PC-3 (cell line): ENCODE measurements around the gene KANK3. TPM values are rescaled to one million over a fixed set of nuclear protein-coding genes. Genes with fewer than 3 reads are reported as not detected.
"Not testable (repeated sequence)": the region's sequence is repeated elsewhere in the genome, so short reads cannot be mapped to it uniquely, and the experiment has no call there.

ENCODE experiments used
- ATAC-seq: fragments of 200-7000 bp; cut with Tn5 transposase; 2 replicates; pipeline ENCODE4 v1.9.1; 2020; ENCODE audit warnings: mild to moderate bottlenecking, moderate library complexity
- BruUV-seq: library from RNA; stranded (reverse); fragments of 400-500 nt; replicated peaks from 2 replicates; lab custom pipeline; 2021; lab: Mats Ljungman, UMichigan
- CTCF ChIA-PET: fragments of 300-600 bp; sonication (Branson Sonifier 250); formaldehyde crosslinking; loops from one replicate; lab custom pipeline; 2022; ENCODE audit warnings: antibody characterized with exemption; lab: Charles Lee
- POLR2A ChIA-PET: fragments of 300-600 bp; sonication (Branson Sonifier 250); formaldehyde crosslinking; loops from one replicate; lab custom pipeline; 2022; ENCODE audit warnings: antibody characterized with exemption; ENCODE audit not compliant: unreplicated experiment; lab: Charles Lee
- DNase-seq: peaks from one replicate; pipeline ENCODE4 v3.0.0-alpha.2; 2015
- H2AFZ ChIP-seq: fragments of 300-600 bp; sonication (generic); 2 replicates; pipeline ENCODE4 v1.6.0; 2016; ENCODE audit warnings: antibody characterized with exemption, low read length
- H3F3A ChIP-seq: fragments of 300-600 bp; sonication (generic); one replicate; pipeline ENCODE4 v1.6.0; 2017; ENCODE audit warnings: antibody characterized with exemption, low read length, control low read depth, mild to moderate bottlenecking; ENCODE audit not compliant: unreplicated experiment
- H3K27ac ChIP-seq: fragments of 300-600 bp; sonication (generic); 2 replicates; pipeline ENCODE4 v1.5.1; 2016; ENCODE audit warnings: mild to moderate bottlenecking, low read length
- H3K27me3 ChIP-seq: fragments of 300-600 bp; sonication (generic); 2 replicates; pipeline ENCODE4 v1.6.1; 2016; ENCODE audit warnings: low read length, mixed read lengths
- H3K36me3 ChIP-seq: fragments of 300-600 bp; sonication (generic); 2 replicates; pipeline ENCODE4 v1.6.1; 2016; ENCODE audit warnings: low read depth, mixed run types, low read length, mixed read lengths
- H3K4me1 ChIP-seq: fragments of 300-600 bp; sonication (generic); 2 replicates; pipeline ENCODE4 v1.5.1; 2016; ENCODE audit warnings: low read length; ENCODE audit not compliant: insufficient read depth
- H3K4me2 ChIP-seq: fragments of 300-600 bp; sonication (generic); 2 replicates; pipeline ENCODE4 v1.6.0; 2016; ENCODE audit warnings: low read length
- H3K4me3 ChIP-seq: fragments of 300-600 bp; sonication (generic); 2 replicates; pipeline ENCODE4 v1.5.1; 2016; ENCODE audit warnings: mild to moderate bottlenecking, low read length, mixed read lengths
- H3K79me2 ChIP-seq: fragments of 300-600 bp; sonication (generic); 2 replicates; pipeline ENCODE4 v1.6.1; 2017; ENCODE audit warnings: low read length, mixed read lengths
- H3K9ac ChIP-seq: fragments of 300-600 bp; sonication (generic); 2 replicates; pipeline ENCODE4 v1.6.0; 2016; ENCODE audit warnings: mild to moderate bottlenecking, low read length
- H3K9me2 ChIP-seq: fragments of 300-600 bp; sonication (generic); replicated peaks from 2 replicates; pipeline ENCODE4 v1.6.1; 2016; ENCODE audit warnings: mixed run types, low read length, mixed read lengths
- H3K9me3 ChIP-seq: fragments of 300-600 bp; sonication (generic); 2 replicates; pipeline ENCODE4 v1.6.1; 2016; ENCODE audit warnings: low read length, mixed read lengths
- H4K20me1 ChIP-seq: fragments of 300-600 bp; sonication (generic); 2 replicates; pipeline ENCODE4 v1.6.1; 2016; ENCODE audit warnings: low read length, mixed read lengths
- EZH2 ChIP-seq: fragments of 300-600 bp; sonication (generic); IDR thresholded peaks from one replicate; pipeline ENCODE4 v1.6.1; 2017; ENCODE audit warnings: antibody characterized with exemption, mild to moderate bottlenecking, low read length; ENCODE audit not compliant: unreplicated experiment
- EZH2phosphoT487 ChIP-seq: fragments of 300-600 bp; sonication (generic); IDR thresholded peaks from 2 replicates; pipeline ENCODE4 v1.6.1; 2018; ENCODE audit warnings: mild to moderate bottlenecking, antibody characterized with exemption, low read length, borderline replicate concordance
- intact Hi-C: fragments of 100-400 bp; cut with micrococcal nuclease; formaldehyde crosslinking; loops from 2 replicates; pipeline ENCODE4 v1.9.0; 2023
- total RNA-seq: library from RNA; depleted of rRNA; stranded (reverse); fragments of >200 nt; gene quantifications from 2 replicates; pipeline ENCODE4 v1.2.3, GENCODE V29; 2014
- TF ChIP-seq, protein P1 (sequence below): fragments of 300-600 bp; sonication (generic); conservative IDR thresholded peaks from 2 replicates; pipeline ENCODE4 v1.5.1; 2017; ENCODE audit warnings: antibody characterized with exemption, low read depth, mild to moderate bottlenecking, low read length

The KANK3 gene
- total RNA-seq, 1 experiment from 2014 or later, result 0.87 TPM

DNA sequence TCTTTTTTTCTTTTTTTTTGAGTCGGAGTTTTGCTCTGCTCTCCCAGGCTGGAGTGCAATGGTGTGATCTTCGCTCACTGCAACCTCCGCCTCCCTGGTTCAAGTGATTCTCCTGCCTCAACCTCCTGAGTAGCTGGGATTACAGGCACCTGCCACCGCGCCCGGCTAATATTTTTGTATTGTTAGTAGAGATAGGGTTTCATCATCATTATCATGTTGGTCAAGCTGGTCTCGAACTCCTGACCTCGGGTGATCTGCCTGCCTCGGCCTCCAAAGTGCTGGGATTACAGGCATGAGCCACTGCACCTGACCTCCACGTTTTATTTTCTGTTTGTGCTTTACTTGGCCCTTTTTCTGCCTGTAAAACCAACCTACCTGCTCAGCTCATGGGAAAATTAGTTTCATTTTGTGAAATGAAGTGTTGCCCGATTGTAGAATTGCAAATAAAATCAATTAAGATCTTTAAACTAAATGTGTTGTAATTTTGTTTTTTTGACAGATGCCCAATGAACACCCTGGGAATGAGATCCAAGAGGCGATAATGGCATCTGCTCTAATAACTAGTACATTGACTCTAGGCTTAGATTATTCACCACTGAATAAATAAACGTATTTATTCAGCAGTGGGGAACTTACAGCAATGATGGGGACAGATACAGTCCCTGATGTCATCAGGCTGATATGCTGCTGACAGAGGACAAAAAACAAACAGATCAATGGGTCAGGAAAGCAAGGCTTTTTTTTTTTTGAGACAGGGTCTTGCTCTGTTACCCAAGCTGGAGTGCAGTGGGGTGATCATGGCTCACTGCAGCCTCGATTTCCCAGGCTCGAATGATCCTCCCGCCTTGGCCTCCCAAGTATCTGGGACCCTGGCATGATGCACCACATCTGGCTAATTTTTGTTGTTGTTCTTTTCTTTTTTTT lies 44.9 kb upstream of the KANK3 start:
- peaks cover 31% of the 10 kb centered on the region for H3K4me1 ChIP-seq
- no peaks in the 10 kb centered on the region for H3K9me2 ChIP-seq
- CTCF ChIA-PET, result interaction anchor here (0.5 to 0.6 kb wide), 2 partner anchors 47 to 415 kb away, joined by 5 to 7 read pairs; no protein-coding TSS in a partner anchor
- peak overlapping the region; percentile 61 for H3K9ac ChIP-seq
- H2AFZ ChIP-seq, result no peak overlapping the region
- ATAC-seq (no peak), DNase-seq (peak; percentile 87)
- peaks cover 4% of the 10 kb centered on the region for H3F3A ChIP-seq
- peaks cover 22% of the 10 kb centered on the region for H3K79me2 ChIP-seq
- no peaks in the 10 kb centered on the region for H3K9me3 ChIP-seq
- POLR2A ChIA-PET, result interaction anchor here (0.7 kb wide), 1 partner anchor 33 kb away, joined by 13 read pairs; no protein-coding TSS in a partner anchor
- TF ChIP-seq EZH2 (no peak), EZH2phosphoT487 (no peak)
- TF ChIP-seq, protein P1, sequence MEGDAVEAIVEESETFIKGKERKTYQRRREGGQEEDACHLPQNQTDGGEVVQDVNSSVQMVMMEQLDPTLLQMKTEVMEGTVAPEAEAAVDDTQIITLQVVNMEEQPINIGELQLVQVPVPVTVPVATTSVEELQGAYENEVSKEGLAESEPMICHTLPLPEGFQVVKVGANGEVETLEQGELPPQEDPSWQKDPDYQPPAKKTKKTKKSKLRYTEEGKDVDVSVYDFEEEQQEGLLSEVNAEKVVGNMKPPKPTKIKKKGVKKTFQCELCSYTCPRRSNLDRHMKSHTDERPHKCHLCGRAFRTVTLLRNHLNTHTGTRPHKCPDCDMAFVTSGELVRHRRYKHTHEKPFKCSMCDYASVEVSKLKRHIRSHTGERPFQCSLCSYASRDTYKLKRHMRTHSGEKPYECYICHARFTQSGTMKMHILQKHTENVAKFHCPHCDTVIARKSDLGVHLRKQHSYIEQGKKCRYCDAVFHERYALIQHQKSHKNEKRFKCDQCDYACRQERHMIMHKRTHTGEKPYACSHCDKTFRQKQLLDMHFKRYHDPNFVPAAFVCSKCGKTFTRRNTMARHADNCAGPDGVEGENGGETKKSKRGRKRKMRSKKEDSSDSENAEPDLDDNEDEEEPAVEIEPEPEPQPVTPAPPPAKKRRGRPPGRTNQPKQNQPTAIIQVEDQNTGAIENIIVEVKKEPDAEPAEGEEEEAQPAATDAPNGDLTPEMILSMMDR, result no peak
- H3K4me3 ChIP-seq, result no peak overlapping the region
- H3K4me2 ChIP-seq, result peak overlapping the region; percentile 47
- H3K27ac ChIP-seq, result peak overlapping the region; percentile 91
- peaks cover 14% of the 10 kb centered on the region for H4K20me1 ChIP-seq
- intact Hi-C loops, result no loop called here
- H3K27me3 ChIP-seq, result no peaks in the 10 kb centered on the region
- no peaks in the 10 kb centered on the region for H3K36me3 ChIP-seq
- no TSS peak for BruUV-seq

DNA sequence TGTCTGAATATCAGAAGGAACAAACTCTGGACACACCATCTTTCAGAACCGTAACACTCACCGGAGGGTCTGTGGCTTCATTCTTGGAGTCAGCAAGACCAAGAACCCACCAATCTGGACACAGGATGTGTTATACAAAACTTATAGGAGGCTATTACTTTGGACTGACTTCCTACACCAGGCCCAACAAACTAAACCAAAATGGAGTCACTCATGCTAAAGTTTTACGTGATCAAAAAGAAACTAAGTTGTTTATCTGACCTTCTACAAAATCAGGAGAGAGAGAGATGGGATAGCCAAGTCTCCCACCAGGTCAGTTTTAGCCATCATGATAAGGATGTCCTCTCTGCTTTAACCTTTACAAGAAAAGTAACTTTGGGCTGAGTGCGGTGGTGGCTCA lies 43.9 kb upstream of the KANK3 start:
- Histone ChIP-seq H3K9ac (no peak overlapping the region), H3K4me2 (no peak overlapping the region), H3K79me2 (peaks cover 12% of the 10 kb centered on the region), H2AFZ (no peak overlapping the region), H3K9me2 (no peaks in the 10 kb centered on the region), H3K36me3 (no peaks in the 10 kb centered on the region), H4K20me1 (peaks cover 12% of the 10 kb centered on the region), H3K4me3 (no peak overlapping the region), H3F3A (peaks cover 4% of the 10 kb centered on the region), H3K4me1 (peaks cover 31% of the 10 kb centered on the region), H3K27ac (no peak overlapping the region), H3K9me3 (no peaks in the 10 kb centered on the region), H3K27me3 (no peaks in the 10 kb centered on the region)
- TF ChIP-seq EZH2, result no peak
- CTCF ChIA-PET, result no interaction called here
- BruUV-seq, result no TSS peak
- no peak for DNase-seq
- no peak for ATAC-seq
- POLR2A ChIA-PET, result no interaction called here
- intact Hi-C loops, result no loop called here

DNA sequence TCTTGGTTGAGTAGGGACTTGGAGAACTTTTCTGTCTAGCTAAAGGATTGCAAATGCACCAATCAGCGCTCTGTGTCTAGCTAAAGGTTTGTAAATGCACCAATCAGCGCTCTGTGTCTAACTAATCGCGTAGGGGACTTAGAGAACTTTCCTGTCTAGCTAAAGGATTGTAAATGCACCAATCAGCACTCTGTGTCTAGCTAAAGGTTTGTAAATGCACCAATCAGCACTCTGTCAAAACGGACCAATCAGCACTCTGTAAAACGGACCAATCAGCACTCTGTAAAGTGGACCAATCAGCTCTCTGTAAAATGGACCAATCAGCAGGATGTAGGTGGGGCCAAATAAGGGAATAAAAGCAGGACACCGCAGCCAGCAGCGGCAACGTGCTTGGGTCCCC lies 43.4 kb upstream of the KANK3 start:
- ATAC-seq, H3K27ac ChIP-seq, H3K9me2 ChIP-seq, H4K20me1 ChIP-seq, H3K9ac ChIP-seq, CTCF ChIA-PET, H3F3A ChIP-seq, H3K36me3 ChIP-seq, intact Hi-C loops, H3K4me3 ChIP-seq, DNase-seq, H3K9me3 ChIP-seq, H3K27me3 ChIP-seq, H2AFZ ChIP-seq, BruUV-seq, H3K79me2 ChIP-seq, H3K4me2 ChIP-seq: not testable (repeated sequence)
- POLR2A ChIA-PET, result interaction anchor here (0.6 kb wide), 1 partner anchor 466 kb away, joined by 13 read pairs; the partner anchor contains the start of gene SNAPC2
- peaks cover 31% of the 10 kb centered on the region for H3K4me1 ChIP-seq

DNA sequence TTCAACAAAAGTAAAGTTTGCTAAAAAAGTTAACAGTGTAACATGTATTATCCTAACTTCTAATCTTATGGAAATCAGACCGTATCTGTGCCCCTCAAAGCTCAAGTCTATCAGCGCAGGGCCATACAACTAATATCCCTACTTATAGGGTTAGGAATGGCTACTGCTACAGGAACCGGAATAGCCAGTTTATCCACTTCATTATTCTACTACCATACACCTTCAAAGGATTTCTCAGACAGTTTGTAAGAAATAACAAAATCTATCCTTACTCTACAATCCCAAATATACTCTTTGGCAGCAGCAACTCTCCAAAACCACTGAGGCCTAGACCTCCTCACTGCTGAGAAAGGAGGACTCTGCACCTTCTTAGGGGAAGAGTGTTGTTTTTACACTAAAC lies 42.5 kb upstream of the KANK3 start:
- H2AFZ ChIP-seq, result not testable (repeated sequence)

DNA sequence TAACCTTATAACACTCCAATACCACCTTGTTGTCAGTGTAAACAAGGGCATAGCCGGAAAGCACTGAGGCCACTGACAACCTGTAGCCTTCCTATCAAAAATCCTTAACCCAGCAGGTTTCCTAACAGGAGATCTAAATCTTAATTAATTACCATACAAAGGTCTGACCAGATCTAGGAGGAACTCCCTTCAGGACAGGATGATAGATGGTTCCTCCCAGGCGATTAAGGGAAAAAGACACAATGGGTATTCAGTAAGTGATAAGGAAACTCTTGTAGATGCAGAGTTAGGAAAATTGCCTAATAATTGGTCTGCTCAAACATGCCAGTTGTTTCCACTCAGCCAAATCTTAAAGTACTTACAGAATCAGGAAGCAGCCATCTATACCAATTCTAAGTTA lies 42.0 kb upstream of the KANK3 start:
- H3K27ac ChIP-seq, H3K9me3 ChIP-seq, DNase-seq, H2AFZ ChIP-seq, H3K4me3 ChIP-seq, H3K36me3 ChIP-seq, BruUV-seq, H3K27me3 ChIP-seq, H3K9ac ChIP-seq, H3K79me2 ChIP-seq, ATAC-seq, H3K4me2 ChIP-seq, H4K20me1 ChIP-seq, H3F3A ChIP-seq, POLR2A ChIA-PET, intact Hi-C loops, H3K9me2 ChIP-seq: not testable (repeated sequence)
- H3K4me1 ChIP-seq, result peaks cover 26% of the 10 kb centered on the region
- CTCF ChIA-PET, result interaction anchor here (0.7 kb wide), 1 partner anchor 29 kb away, joined by 4 read pairs; no protein-coding TSS in a partner anchor

More for the DNA sequence above, 42.5 kb upstream of the KANK3 start:
- H4K20me1 ChIP-seq, intact Hi-C loops, ATAC-seq, H3K79me2 ChIP-seq, H3K27me3 ChIP-seq, H3K9me2 ChIP-seq, H3K4me3 ChIP-seq, H3K36me3 ChIP-seq, H3F3A ChIP-seq, H3K9me3 ChIP-seq, BruUV-seq, H3K9ac ChIP-seq, POLR2A ChIA-PET: not testable (repeated sequence)
- peak overlapping the region; percentile 31; the same call in 1 of the 2 replicates for H3K27ac ChIP-seq
- H3K4me2 ChIP-seq, result peak overlapping the region; percentile 22; the same call in 1 of the 2 replicates
- CTCF ChIA-PET, result interaction anchor here (0.7 kb wide), 1 partner anchor 30 kb away, joined by 4 read pairs; no protein-coding TSS in a partner anchor
- peaks cover 26% of the 10 kb centered on the region for H3K4me1 ChIP-seq
- peak; percentile 53 for DNase-seq
